ENCODE results near the gene LSM3.

GRCh38 chr3:14236902-14237301 is 58.3 kb downstream of the LSM3 start:
- no peak for TF ChIP-seq POLR2A (IDR thresholded peaks at IDR 0.05)
- TF ChIP-seq, protein P1, sequence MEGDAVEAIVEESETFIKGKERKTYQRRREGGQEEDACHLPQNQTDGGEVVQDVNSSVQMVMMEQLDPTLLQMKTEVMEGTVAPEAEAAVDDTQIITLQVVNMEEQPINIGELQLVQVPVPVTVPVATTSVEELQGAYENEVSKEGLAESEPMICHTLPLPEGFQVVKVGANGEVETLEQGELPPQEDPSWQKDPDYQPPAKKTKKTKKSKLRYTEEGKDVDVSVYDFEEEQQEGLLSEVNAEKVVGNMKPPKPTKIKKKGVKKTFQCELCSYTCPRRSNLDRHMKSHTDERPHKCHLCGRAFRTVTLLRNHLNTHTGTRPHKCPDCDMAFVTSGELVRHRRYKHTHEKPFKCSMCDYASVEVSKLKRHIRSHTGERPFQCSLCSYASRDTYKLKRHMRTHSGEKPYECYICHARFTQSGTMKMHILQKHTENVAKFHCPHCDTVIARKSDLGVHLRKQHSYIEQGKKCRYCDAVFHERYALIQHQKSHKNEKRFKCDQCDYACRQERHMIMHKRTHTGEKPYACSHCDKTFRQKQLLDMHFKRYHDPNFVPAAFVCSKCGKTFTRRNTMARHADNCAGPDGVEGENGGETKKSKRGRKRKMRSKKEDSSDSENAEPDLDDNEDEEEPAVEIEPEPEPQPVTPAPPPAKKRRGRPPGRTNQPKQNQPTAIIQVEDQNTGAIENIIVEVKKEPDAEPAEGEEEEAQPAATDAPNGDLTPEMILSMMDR (IDR thresholded peaks at IDR 0.05) = no peak

All from sigmoid colon (tissue), 3 donors.